ENCODE results near the gene SLC5A9.
"Not testable (repeated sequence)": the region's sequence is repeated elsewhere in the genome, so short reads cannot be mapped to it uniquely, and the experiment has no call there.

SLC5A9 gene

GRCh38 chr1:48246727-48247126, 24.2 kb downstream of the SLC5A9 start:
- DNase-seq, result peak; percentile 59

GRCh38 chr1:48248356-48248755, 25.8 kb downstream of the SLC5A9 start:
- DNase-seq, result no peak

GRCh38 chr1:48249868-48250267, 27.4 kb downstream of the SLC5A9 start:
- DNase-seq, result peak; percentile 14

GRCh38 chr1:48250572-48250971, 28.1 kb downstream of the SLC5A9 start:
- DNase-seq, result peak; percentile 68

- no peak for DNase-seq
These were observed 28.8 kb downstream of the SLC5A9 start for GRCh38 chr1:48251323-48251722.

- DNase-seq, result no peak
These were observed 29.3 kb downstream of the SLC5A9 start for GRCh38 chr1:48251821-48252220.

- no peak for DNase-seq
These were observed 31.7 kb downstream of the SLC5A9 start for GRCh38 chr1:48254254-48254653.

GRCh38 chr1:48258106-48258505, 35.6 kb downstream of the SLC5A9 start:
- no peak for DNase-seq

- no peak for DNase-seq
These were observed 39.4 kb downstream of the SLC5A9 start for GRCh38 chr1:48261881-48262400.

- no peak for DNase-seq
These were observed 40.5 kb downstream of the SLC5A9 start for GRCh38 chr1:48263041-48263440.

GRCh38 chr1:48266576-48266975, 44.1 kb downstream of the SLC5A9 start:
- DNase-seq, result no peak

GRCh38 chr1:48277437-48277836, 54.9 kb downstream of the SLC5A9 start:
- DNase-seq, result not testable (repeated sequence)

GRCh38 chr1:48282329-48282728, 59.8 kb downstream of the SLC5A9 start:
- not testable (repeated sequence) for DNase-seq

- DNase-seq, result not testable (repeated sequence)
These were observed 62.3 kb downstream of the SLC5A9 start for GRCh38 chr1:48284696-48285420.

- DNase-seq, result no peak
These were observed 63.0 kb downstream of the SLC5A9 start for GRCh38 chr1:48285525-48285924.

- no peak for DNase-seq
These were observed 68.9 kb downstream of the SLC5A9 start for GRCh38 chr1:48291421-48291820.

- no peak for DNase-seq
These were observed 70.2 kb downstream of the SLC5A9 start for GRCh38 chr1:48292706-48293105.

GRCh38 chr1:48294094-48294493, 71.6 kb downstream of the SLC5A9 start:
- DNase-seq, result not testable (repeated sequence)

- DNase-seq, result no peak
These were observed 72.1 kb downstream of the SLC5A9 start for GRCh38 chr1:48294656-48295055.
